Measurements from ENCODE around the gene ZNF521. TPM values are rescaled to one million over a fixed set of nuclear protein-coding genes. Genes with fewer than 3 reads are reported as not detected.

Gene ZNF521
- total RNA-seq, 4 donors from 2014 or later: 4.7 to 15.4 (median 7.7) TPM

GRCh38 chr18:25097057-25097456, 254.9 kb downstream of the ZNF521 start:
- 77 to 84% methylated on average over 6 of the region's 6 CpGs for WGBS, 2 donors

DNA sequence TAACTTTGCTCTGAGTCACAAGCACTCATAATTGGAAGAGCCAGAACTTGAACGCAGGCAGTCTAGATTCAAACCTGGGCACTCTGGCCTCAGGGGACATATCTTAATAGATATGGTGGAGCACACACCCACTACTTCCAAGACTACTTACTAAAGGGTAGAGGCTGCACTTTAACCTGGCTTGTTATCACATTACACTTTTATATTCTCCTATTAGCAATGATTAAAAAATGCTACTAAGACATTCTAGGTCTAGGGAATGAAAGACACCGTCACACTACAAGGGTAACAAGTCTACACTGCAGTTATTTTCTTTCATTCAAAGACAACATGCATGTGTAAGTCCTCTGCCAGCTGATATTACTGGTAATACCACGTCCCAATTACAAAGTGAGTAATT, 258.8 kb downstream of the ZNF521 start:
- WGBS, 2 donors: 65 to 66% methylated on average over 3 of the region's 3 CpGs
- no peak for DNase-seq (ENCODE audit: low spot score in 2 of 2)
- H3K4me3 ChIP-seq (ENCODE audit: low read depth, poor library complexity, severe bottlenecking): no peak overlapping the region
- TF ChIP-seq POLR2A (IDR thresholded peaks at IDR 0.05) (no peak), CTCF (IDR thresholded peaks at IDR 0.05) (no peak)
- intact Hi-C loops (cut with DNase I; ENCODE audit: low total_unique reads): no loop called here

More at GRCh38 chr18:25097057-25097456, 254.9 kb downstream of the ZNF521 start:
- TF ChIP-seq CTCF (IDR thresholded peaks at IDR 0.05): no peak
- no peak for TF ChIP-seq POLR2A (IDR thresholded peaks at IDR 0.05)
- intact Hi-C loops (cut with DNase I; ENCODE audit: low total_unique reads): no loop called here
- no peak for DNase-seq (ENCODE audit: low spot score in 2 of 2)
- H3K4me3 ChIP-seq (ENCODE audit: low read depth, poor library complexity, severe bottlenecking): no peak overlapping the region

DNA sequence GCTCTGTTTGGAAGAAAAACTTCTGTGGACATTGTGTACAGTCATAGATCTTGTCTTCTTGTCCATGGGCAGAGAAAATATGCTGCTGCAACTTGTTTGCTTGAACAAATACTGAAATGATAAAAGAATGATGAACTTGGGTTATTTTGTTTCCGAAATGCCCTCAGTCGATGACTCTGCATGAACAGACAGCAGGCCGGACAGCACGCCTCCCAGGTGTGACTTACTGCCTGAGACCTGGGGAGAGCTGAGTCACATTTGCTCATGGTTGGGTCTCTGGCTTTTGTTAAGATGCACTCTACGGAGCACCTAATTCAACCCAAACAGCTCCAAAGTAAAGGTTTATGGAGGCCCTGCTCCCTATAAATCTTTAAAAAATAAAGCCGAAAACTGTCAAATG, 262.5 kb downstream of the ZNF521 start:
- TF ChIP-seq POLR2A (IDR thresholded peaks at IDR 0.05): no peak
- no peak for TF ChIP-seq CTCF (IDR thresholded peaks at IDR 0.05)
- intact Hi-C loops (cut with DNase I; ENCODE audit: low total_unique reads): no loop called here
- 90 to 93% methylated on average over 6 of the region's 6 CpGs for WGBS, 2 donors
- no peak overlapping the region for H3K4me3 ChIP-seq (ENCODE audit: low read depth, poor library complexity, severe bottlenecking)
- DNase-seq (ENCODE audit: low spot score in 2 of 2): no peak

DNA sequence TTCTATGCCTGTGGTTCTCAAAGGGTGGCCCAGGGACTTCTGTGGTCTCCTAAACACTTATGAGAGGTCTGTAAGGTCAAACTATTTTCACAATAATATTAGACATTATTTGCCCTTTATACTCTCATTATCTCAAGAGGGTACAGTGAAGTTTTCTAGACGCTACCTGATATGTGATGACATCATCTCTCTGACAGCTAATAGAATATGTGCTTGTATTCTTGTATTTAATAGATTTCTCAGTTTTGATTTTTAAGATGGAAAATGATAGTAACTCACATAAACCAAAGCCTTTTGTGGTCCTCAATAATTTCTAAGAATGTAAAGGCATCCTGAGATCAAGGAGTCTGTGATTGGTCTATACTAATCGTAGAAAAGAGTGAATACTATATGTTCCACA, 265.1 kb downstream of the ZNF521 start:
- no peak overlapping the region for H3K4me3 ChIP-seq (ENCODE audit: low read depth, poor library complexity, severe bottlenecking)
- TF ChIP-seq POLR2A (IDR thresholded peaks at IDR 0.05) (no peak), CTCF (IDR thresholded peaks at IDR 0.05) (no peak)
- intact Hi-C loops (cut with DNase I; ENCODE audit: low total_unique reads): no loop called here
- DNase-seq (ENCODE audit: low spot score in 2 of 2): no peak
- 97% methylated on average over 2 of the region's 2 CpGs for WGBS, 2 donors

GRCh38 chr18:25081001-25081400, 271.0 kb downstream of the ZNF521 start:
- no peak for TF ChIP-seq POLR2A (IDR thresholded peaks at IDR 0.05)
- WGBS, 2 donors: 92 to 96% methylated on average over 8 of the region's 8 CpGs
- DNase-seq (ENCODE audit: low spot score in 2 of 2): no peak
- intact Hi-C loops (cut with DNase I; ENCODE audit: low total_unique reads): no loop called here
- no peak overlapping the region for H3K4me3 ChIP-seq (ENCODE audit: low read depth, poor library complexity, severe bottlenecking)

- DNase-seq (ENCODE audit: low spot score in 2 of 2): no peak
- 58 to 62% methylated on average over 10 of the region's 10 CpGs for WGBS, 2 donors
- no peak for TF ChIP-seq CTCF (IDR thresholded peaks at IDR 0.05)
- TF ChIP-seq POLR2A (IDR thresholded peaks at IDR 0.05): no peak
- H3K4me3 ChIP-seq (ENCODE audit: low read depth, poor library complexity, severe bottlenecking): no peak overlapping the region
- intact Hi-C loops (cut with DNase I; ENCODE audit: low total_unique reads): no loop called here
These were observed 271.8 kb downstream of the ZNF521 start for GRCh38 chr18:25080211-25080610.
